ENCODE data around the gene PHACTR1. TPM values are rescaled to one million over a fixed set of nuclear protein-coding genes. Genes with fewer than 3 reads are reported as not detected.

Gene PHACTR1
- total RNA-seq, 2 donors from 2014 or later: 6.0 to 12.9 TPM

GRCh38 chr6:13268913-13269518 lies 552.4 kb downstream of the PHACTR1 start:
- ATAC-seq (peak; percentile 80), DNase-seq (peak; percentile 25 to 44 (median 32))
- H3K4me3 ChIP-seq: no peak overlapping the region
- no peaks in the 10 kb centered on the region for H3K4me1 ChIP-seq
- no peaks in the 10 kb centered on the region for H3K36me3 ChIP-seq (replicated peaks in 1 of 2; ENCODE audit: insufficient read depth in 1 of 2, low read depth in 2 of 2)
- intact Hi-C loops (cut with DNase I): no loop called here
- H3K27me3 ChIP-seq: no peaks in the 10 kb centered on the region
- TF ChIP-seq, protein P1, sequence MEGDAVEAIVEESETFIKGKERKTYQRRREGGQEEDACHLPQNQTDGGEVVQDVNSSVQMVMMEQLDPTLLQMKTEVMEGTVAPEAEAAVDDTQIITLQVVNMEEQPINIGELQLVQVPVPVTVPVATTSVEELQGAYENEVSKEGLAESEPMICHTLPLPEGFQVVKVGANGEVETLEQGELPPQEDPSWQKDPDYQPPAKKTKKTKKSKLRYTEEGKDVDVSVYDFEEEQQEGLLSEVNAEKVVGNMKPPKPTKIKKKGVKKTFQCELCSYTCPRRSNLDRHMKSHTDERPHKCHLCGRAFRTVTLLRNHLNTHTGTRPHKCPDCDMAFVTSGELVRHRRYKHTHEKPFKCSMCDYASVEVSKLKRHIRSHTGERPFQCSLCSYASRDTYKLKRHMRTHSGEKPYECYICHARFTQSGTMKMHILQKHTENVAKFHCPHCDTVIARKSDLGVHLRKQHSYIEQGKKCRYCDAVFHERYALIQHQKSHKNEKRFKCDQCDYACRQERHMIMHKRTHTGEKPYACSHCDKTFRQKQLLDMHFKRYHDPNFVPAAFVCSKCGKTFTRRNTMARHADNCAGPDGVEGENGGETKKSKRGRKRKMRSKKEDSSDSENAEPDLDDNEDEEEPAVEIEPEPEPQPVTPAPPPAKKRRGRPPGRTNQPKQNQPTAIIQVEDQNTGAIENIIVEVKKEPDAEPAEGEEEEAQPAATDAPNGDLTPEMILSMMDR (IDR thresholded peaks at IDR 0.05): no peak
- no peak for TF ChIP-seq POLR2A (IDR thresholded peaks at IDR 0.05)
- peak overlapping the region in 3 of 4 donors; percentile 50 to 59 (median 58) for H3K27ac ChIP-seq
- WGBS, 2 donors: 53 to 69% methylated on average over 8 of the region's 8 CpGs
- H3K9me3 ChIP-seq: no peaks in the 10 kb centered on the region

DNA sequence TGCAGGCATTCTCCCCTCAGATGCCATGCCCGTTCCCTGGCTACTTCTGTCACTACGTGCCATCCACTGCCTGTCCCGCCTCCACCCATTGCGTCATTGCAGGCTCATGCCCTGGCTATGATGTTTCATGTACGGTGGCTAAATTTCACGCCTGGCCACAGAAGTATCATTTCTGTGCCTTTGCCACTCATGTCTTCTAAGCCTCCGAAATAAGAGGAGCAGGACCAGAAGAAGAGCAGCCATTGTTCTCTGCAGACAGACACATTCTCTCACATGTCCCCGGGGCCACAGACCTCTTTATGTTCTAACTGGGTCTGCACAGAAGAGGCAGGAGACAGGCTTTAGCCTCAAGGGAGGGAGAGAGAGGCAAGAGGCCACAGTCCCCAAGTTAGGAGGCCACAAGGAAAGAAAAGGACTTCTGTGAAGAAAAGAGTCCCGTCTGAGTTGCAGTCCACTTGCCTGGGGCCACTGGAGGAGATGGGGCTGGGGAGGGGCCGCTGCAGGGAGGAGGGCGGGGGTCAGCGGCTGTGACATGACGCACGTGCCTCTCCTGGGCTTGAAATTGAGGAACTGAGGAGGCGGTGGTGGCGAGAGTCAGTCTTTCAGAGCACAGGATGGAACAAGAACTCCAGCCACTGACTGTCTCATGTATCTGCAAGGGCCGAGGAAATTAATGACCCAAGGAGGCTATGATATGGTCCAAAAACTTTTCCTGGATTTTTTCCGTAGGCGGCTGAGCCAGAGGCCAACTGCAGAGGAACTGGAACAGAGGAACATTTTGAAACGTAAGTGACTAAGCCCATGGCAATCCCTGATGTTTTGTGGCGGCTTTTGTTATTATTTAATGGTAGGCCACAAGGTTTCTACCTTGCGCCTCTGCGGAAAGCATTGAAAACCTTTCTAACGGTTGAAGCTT lies 555.8 kb downstream of the PHACTR1 start:
- Histone ChIP-seq H3K36me3 (replicated peaks in 1 of 2; ENCODE audit: insufficient read depth in 1 of 2, low read depth in 2 of 2) (no peaks in the 10 kb centered on the region), H3K4me1 (no peaks in the 10 kb centered on the region), H3K9me3 (no peaks in the 10 kb centered on the region), H3K27ac (no peak overlapping the region), H3K4me3 (no peak overlapping the region), H3K27me3 (no peaks in the 10 kb centered on the region)
- ATAC-seq (no peak), DNase-seq (peak in 2 of 4 donors; percentile 19 to 70)
- TF ChIP-seq POLR2A (IDR thresholded peaks at IDR 0.05): peak in 1 of 3 donors; percentile 24
- TF ChIP-seq, protein P1 (IDR thresholded peaks at IDR 0.05): no peak
- WGBS, 2 donors: 72 to 91% methylated on average over 23 to 24 of the region's 24 CpGs
- intact Hi-C loops (cut with DNase I): no loop called here

DNA sequence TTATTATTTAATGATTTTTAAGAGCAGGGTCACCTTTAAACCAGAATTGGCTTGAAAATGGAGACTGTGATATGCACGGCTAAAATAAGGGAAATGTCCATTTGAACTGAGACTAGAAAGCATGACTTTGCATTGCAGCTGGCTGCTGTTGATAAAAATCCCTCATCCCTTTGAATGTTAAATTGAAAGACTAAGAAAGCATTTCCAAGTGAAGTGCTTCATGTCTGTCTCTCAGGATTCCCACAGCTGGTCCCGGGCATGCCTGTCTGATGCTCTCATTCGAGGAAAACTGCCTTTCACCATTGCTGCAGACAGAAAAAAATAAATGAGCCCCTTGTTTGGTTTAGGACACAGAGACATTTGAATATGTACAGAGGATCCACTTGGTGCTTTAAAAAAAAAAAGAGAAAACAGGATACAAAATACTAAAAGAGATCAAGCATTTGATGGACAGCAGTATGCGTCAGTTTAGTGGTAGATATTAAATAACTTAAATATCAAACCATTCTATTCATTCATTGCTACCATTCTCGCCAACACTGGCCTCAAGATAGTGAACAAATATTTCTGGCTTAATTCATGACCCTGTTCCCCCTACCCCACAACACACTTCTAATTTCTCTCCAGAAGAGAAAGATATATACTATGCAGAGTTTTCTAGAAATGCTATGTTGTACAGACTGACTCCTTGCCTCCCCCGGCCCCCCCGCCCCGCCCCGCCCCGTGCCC lies 556.8 kb downstream of the PHACTR1 start:
- no peak overlapping the region for H3K27ac ChIP-seq
- H3K4me3 ChIP-seq: no peak overlapping the region
- WGBS, 2 donors: 76 to 85% methylated on average over 10 of the region's 10 CpGs
- intact Hi-C loops (cut with DNase I): no loop called here
- H3K9me3 ChIP-seq: no peaks in the 10 kb centered on the region
- no peak for TF ChIP-seq POLR2A (IDR thresholded peaks at IDR 0.05)
- TF ChIP-seq, protein P1 (IDR thresholded peaks at IDR 0.05): no peak
- no peaks in the 10 kb centered on the region for H3K27me3 ChIP-seq
- ATAC-seq (no peak), DNase-seq (no peak)
- no peaks in the 10 kb centered on the region for H3K36me3 ChIP-seq (replicated peaks in 1 of 2; ENCODE audit: insufficient read depth in 1 of 2, low read depth in 2 of 2)
- no peaks in the 10 kb centered on the region for H3K4me1 ChIP-seq

DNA sequence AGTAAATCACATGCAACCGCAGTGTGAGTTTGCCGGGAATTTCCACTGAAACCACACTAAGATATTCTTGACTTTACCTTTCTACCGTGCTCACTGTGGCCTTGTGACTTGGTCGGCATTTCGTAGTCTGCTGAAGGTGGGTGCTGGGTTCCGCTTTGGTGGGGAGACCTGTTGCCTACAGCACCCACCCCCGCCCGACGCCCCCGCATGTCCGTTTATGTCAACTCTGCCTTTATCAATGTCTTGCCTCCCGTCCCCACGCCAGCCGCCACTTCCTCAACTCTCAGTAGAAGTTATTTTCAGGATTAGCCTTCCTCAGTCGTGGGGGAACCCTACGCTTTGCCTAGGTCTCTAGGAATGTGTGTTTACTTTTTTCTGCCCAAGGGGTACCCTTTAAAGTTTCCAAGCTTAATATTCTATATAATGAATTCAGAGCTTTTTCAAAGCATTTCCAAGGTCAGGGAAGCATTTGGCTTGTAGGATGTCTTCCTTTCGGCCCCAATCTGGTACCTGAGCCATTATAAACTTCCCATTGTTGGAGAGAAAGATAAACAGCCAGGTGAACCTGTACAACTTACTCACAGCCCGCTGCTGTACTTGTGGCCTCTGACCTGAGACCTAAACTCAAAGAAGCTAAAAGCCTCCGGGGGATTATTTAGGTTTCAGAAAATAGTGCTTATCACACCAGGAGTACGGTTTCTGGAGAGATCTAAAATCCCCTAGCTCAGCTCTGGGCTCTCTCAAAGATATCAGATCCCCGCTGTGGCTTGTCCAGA lies 557.6 kb downstream of the PHACTR1 start:
- WGBS, 2 donors: 66 to 89% methylated on average over 20 to 21 of the region's 21 CpGs
- no peaks in the 10 kb centered on the region for H3K4me1 ChIP-seq
- no peak overlapping the region for H3K4me3 ChIP-seq
- DNase-seq (peak in 1 of 4 donors; percentile 25), ATAC-seq (no peak)
- intact Hi-C loops (cut with DNase I): no loop called here
- TF ChIP-seq, protein P1 (IDR thresholded peaks at IDR 0.05): no peak
- no peak for TF ChIP-seq POLR2A (IDR thresholded peaks at IDR 0.05)
- H3K27me3 ChIP-seq: no peaks in the 10 kb centered on the region
- H3K27ac ChIP-seq: no peak overlapping the region
- H3K9me3 ChIP-seq: no peaks in the 10 kb centered on the region
- no peaks in the 10 kb centered on the region for H3K36me3 ChIP-seq (replicated peaks in 1 of 2; ENCODE audit: insufficient read depth in 1 of 2, low read depth in 2 of 2)
